ENCODE measurements around the gene VN1R4. TPM values are rescaled to one million over a fixed set of nuclear protein-coding genes. Genes with fewer than 3 reads are reported as not detected.
"Not testable (repeated sequence)": the region's sequence is repeated elsewhere in the genome, so short reads cannot be mapped to it uniquely, and the experiment has no call there.

Gene VN1R4
- total RNA-seq, 1 experiment from 2014 or later = not detected

DNA sequence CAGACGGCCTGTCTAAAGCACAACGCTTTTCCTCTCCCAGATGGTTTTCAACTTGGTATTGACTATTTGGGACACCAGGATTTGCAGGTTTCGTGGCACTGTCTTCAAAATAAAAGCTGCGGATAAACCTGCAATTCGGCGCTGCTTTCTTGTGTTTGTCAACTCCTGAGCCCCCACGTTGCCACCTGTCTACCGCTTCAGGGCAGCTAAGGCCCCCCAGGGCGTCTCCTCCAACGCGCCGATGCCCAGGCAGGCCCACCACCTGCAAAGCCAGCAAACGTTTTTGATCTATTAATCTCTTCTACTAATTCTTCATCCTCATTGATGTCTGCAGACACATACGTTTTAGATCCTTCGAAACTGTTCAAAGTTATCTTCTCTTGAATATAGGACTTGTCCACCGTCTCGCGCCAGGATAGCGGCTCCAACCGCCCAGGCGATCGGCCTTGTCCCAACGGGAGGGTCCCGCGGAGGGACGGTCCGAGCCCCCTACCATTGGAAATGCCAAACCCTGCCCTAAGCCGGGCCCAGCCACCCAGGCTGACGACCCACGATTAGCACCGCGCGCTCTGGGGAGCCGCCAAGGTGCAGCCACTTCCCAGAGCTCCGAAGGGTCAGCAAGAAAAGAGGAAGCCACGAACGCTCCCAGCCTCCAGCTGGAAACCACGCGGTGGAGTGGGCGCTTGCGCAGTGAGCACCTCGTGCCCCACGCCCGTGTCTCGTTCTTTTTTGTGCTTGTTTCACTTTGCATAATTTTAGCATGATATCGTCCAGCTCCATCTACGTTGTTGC is 23.4 kb upstream of the VN1R4 start:
- Histone ChIP-seq H3K9me2 (ENCODE audit: insufficient read depth) (no peaks in the 10 kb centered on the region), H3K4me3 (no peak overlapping the region), H4K20me1 (ENCODE audit: insufficient read depth) (no peaks in the 10 kb centered on the region), H3K36me3 (ENCODE audit: low read depth) (no peaks in the 10 kb centered on the region), H3K27me3 (ENCODE audit: insufficient read depth, low read depth) (peaks cover 25% of the 10 kb centered on the region; the same call in 1 of the 2 replicates), H3K27ac (no peak overlapping the region), H3F3A (ENCODE audit: insufficient read depth, low read depth) (no peaks in the 10 kb centered on the region), H3K9me3 (ENCODE audit: insufficient read depth, low read depth) (peaks cover 20% of the 10 kb centered on the region), H2AFZ (no peak overlapping the region), H3K79me2 (ENCODE audit: low read depth) (no peaks in the 10 kb centered on the region), H3K4me1 (replicated peaks; ENCODE audit: insufficient read depth) (no peaks in the 10 kb centered on the region), H3K4me2 (no peak overlapping the region)
- no TSS peak for BruUV-seq (replicated peaks)
- DNase-seq = no peak
- TF ChIP-seq EZH2 (IDR thresholded peaks at IDR 0.05; ENCODE audit: low read depth) = no peak
- TF ChIP-seq, protein P1, sequence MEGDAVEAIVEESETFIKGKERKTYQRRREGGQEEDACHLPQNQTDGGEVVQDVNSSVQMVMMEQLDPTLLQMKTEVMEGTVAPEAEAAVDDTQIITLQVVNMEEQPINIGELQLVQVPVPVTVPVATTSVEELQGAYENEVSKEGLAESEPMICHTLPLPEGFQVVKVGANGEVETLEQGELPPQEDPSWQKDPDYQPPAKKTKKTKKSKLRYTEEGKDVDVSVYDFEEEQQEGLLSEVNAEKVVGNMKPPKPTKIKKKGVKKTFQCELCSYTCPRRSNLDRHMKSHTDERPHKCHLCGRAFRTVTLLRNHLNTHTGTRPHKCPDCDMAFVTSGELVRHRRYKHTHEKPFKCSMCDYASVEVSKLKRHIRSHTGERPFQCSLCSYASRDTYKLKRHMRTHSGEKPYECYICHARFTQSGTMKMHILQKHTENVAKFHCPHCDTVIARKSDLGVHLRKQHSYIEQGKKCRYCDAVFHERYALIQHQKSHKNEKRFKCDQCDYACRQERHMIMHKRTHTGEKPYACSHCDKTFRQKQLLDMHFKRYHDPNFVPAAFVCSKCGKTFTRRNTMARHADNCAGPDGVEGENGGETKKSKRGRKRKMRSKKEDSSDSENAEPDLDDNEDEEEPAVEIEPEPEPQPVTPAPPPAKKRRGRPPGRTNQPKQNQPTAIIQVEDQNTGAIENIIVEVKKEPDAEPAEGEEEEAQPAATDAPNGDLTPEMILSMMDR (conservative IDR thresholded peaks at IDR 0.05) = no peak
- CTCF ChIA-PET = interaction anchor here (0.6 kb wide), 1 partner anchor 799 kb away, joined by 3 read pairs; no protein-coding TSS in a partner anchor
- POLR2A ChIA-PET (ENCODE audit: unreplicated experiment) = no interaction called here
- intact Hi-C loops (cut with micrococcal nuclease; ENCODE audit: unreplicated experiment) = no loop called here

DNA sequence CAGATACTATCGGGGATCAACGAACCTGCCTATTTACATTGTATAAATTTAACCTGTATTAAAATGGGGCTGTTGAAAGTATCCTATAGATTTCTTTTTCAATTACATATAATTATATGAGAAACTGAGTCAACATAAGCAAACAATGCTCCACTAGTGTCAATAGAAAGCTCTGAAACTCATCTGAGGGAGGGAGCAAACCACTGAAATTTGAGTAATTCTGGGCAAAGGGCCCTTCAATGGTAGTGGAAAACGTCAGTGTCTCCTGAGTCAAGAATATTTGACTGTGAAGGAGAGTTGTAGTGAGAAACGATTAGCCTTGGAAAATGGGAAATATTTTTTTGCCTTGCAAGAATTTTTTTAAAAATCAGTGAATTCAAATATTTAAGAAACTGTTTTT is 17.6 kb upstream of the VN1R4 start:
- TF ChIP-seq EZH2 (IDR thresholded peaks at IDR 0.05; ENCODE audit: low read depth) = no peak
- TF ChIP-seq, protein P1 (conservative IDR thresholded peaks at IDR 0.05) = no peak
- no peaks in the 10 kb centered on the region for H3K9me3 ChIP-seq (ENCODE audit: insufficient read depth, low read depth)
- no TSS peak for BruUV-seq (replicated peaks)

DNA sequence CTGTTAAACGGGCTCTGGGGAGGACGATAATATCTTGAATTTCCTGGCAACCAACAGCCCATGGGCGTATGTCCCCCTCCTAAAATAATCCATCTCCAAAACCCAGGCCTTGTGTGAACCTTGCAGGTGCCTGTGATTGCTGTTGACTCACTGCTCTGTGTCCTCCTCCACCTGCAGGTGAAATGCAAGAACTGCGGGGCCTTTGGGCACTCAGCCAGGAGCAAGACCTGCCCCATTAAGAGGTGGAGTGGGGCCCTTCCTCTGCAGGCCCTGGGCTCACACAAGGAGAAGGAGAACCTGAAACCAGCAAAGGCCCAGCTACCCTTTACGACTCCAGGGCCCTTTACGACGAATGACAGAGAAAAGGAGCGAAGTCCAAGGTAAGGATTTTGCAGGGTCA is 14.4 kb upstream of the VN1R4 start:
- intact Hi-C loops (cut with micrococcal nuclease; ENCODE audit: unreplicated experiment); H3K9me3 ChIP-seq (ENCODE audit: insufficient read depth, low read depth); H3K27ac ChIP-seq; H4K20me1 ChIP-seq (ENCODE audit: insufficient read depth); POLR2A ChIA-PET (ENCODE audit: unreplicated experiment); H3K79me2 ChIP-seq (ENCODE audit: low read depth); H2AFZ ChIP-seq; H3K4me2 ChIP-seq; H3K36me3 ChIP-seq (ENCODE audit: low read depth); H3K4me1 ChIP-seq (replicated peaks; ENCODE audit: insufficient read depth); CTCF ChIA-PET; H3F3A ChIP-seq (ENCODE audit: insufficient read depth, low read depth); BruUV-seq (replicated peaks); H3K4me3 ChIP-seq; H3K9me2 ChIP-seq (ENCODE audit: insufficient read depth): not testable (repeated sequence)
- peak in 1 of 2 experiments; percentile 25 for DNase-seq
- H3K27me3 ChIP-seq (ENCODE audit: insufficient read depth, low read depth) = peaks cover 40% of the 10 kb centered on the region

More for the DNA sequence above, 17.6 kb upstream of the VN1R4 start:
- Histone ChIP-seq H2AFZ (no peak overlapping the region), H3K27me3 (ENCODE audit: insufficient read depth, low read depth) (peaks cover 28% of the 10 kb centered on the region), H3K79me2 (ENCODE audit: low read depth) (no peaks in the 10 kb centered on the region), H3K9me2 (ENCODE audit: insufficient read depth) (no peaks in the 10 kb centered on the region), H3K4me3 (no peak overlapping the region), H3K4me1 (replicated peaks; ENCODE audit: insufficient read depth) (no peaks in the 10 kb centered on the region), H3K4me2 (no peak overlapping the region), H4K20me1 (ENCODE audit: insufficient read depth) (no peaks in the 10 kb centered on the region), H3K27ac (no peak overlapping the region), H3K36me3 (ENCODE audit: low read depth) (no peaks in the 10 kb centered on the region), H3F3A (ENCODE audit: insufficient read depth, low read depth) (no peaks in the 10 kb centered on the region)
- intact Hi-C loops (cut with micrococcal nuclease; ENCODE audit: unreplicated experiment) = no loop called here
- ChIA-PET CTCF (no interaction called here), POLR2A (ENCODE audit: unreplicated experiment) (no interaction called here)
- no peak for DNase-seq

Measured in PC-9 (cell line).